NCI-H345 treated with DMSO at 0.1 percent for 48 hours (cell line): ENCODE data around the gene SART3.
A peak's percentile ranks its signal among the peaks of the same experiment; 100 is the strongest.
"Not testable (repeated sequence)": the region's sequence is repeated elsewhere in the genome, so short reads cannot be mapped to it uniquely, and the experiment has no call there.

ENCODE experiments used
- DNase-seq: peaks from one replicate; lab custom pipeline; 2025; ENCODE audit not compliant: unreplicated experiment; lab: John Stamatoyannopoulos, UW

SART3 gene

GRCh38 chr12:108597559-108598471, 36.8 kb upstream of the SART3 start, which contains the start of gene TMEM119:
TSS of gene TMEM119 (minus strand) at chr12:108598084. CDS start at chr12:108592383, 5,701 bp downstream.
- DNase-seq = no peak

- no peak for DNase-seq
Measured at GRCh38 chr12:108596854-108597558, 36.0 kb upstream of the SART3 start.

DNA sequence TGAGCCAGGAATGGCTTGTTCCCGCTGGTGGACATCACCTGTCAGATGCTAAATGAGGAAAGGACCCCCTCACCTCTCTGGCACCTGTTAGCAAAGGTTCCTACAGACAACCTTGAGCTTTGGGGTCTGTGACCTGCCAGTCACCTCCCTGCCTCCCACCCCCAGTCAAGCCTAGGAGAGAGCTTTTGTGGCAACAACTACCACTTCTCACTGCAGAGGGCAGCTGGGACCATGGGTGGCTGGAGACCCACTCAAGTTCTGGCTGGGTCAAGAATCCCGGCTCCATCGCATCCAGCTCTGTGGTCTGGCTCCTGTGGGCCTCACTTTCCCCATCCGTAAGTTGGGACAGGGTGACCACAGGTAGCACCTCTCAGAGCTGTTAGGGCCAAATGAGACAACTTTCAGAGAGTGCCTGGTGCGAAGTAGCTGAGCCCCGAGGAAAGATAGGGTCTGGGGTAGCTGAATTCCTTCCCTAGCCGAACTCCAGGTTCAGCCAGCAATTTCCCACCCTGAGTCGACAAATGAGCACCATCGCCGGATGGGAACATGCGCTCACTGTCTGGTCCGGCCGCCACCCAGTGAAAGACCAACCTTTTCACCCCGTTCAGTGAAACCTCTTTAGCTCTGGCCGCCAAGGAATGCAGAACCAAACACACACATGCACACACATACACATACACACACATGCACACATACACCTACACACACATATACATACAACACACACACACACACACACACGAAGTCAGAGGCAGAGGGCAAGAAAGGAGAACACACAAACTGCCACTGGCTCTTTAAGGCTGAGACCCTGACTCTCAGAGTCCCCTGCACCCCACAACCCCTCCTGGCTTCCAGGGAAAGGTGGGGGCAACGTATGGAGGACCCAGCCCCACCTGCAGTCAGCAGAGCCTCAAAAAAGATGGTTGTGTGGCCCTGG, 35.0 kb upstream of the SART3 start:
- no peak for DNase-seq

DNA sequence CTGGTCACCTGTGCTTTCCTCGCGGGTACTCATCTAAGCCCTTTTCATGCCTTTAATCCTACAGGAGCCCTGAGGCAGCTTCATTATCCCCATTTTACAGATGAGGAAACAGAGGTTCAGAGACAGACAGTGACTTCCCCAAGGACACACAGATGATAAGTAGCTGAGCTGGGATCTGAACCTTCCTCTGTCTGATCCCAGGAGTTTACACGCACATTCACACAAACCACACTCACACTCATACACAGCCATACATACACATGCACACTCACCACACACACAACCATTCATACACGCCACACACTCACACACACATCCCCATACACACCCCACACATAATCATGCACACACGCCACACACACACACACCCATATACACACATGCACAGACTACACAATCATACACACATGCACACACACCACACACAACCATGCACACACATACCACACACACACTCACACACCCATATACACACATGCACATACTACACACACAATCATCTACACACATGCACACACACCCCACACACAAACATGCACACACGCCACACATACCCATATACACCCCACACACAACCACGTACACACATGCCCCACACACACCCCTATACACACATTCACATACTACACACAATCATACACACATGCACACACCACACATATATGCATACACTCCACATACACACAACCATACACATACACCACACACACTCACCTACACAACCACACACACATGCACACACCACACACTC, 34.2 kb upstream of the SART3 start:
- no peak for DNase-seq

DNA sequence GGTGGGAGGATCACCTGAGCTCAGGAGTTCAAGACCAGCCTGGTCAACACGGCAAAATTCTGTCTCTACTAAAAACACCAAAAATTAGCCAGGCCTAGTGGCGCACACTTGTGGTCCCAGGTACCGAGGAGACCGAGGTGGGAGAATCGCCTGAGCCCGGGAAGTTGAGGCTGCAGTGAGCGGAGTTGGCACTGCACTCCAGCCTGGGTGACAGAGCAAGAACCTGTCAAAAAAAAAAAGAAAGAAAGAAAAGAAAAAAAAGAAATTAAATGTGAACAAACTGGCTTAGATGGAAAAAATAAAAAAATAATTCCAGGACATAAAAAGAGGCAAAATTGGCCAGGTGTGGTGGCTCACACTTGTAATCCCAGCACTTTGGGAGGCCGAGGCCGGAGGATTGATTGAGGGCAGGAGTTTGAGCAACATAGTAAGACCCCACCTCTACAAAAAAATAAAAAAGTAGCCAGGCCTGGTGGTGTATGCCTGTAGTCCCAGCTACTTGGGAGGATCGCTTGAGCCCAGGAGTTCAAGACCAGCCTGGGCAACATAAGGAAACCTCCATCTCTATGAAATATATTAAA, 33.4 kb upstream of the SART3 start:
- no peak for DNase-seq

DNA sequence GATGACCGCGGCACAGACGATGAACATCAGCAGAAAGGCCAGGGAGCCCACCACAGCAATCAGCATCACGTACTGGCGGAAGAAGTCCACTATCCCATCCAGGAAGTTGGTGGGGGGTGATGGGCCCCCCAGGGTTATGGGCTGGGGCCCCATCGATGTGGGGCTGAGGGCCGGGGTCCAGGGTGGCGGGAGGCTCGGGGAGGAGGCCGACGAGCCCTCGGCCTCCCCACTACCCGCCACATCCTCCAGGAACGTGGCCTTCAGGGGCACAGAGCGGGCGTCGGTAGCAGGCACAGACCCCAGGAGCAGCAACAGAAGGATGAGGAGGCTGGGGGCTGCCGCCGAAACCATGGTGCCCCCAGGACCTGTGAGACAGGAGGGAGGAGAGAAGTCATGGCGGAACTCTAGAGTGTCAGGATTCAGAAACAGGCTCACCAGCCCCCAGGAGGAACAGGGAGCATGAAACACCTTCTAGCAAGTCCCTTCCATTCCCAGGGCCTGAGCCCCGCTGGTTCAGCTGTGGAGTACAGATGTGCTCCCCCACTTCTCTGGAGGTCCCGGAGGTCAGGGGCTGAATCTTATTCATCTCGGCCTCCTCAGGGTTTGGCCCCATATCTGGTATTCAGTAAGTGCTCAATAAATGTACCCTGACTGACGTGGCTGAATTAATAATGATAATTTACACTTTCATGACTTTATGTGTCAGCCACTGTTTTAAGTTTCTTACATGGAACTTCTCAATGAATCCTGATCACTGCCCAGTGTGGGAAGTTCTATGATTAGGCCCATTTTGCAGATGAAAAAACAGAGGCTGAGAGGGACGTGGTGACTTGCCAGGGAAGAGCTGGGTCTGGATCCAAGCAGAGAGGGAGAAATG, 31.3 kb upstream of the SART3 start:
- no peak for DNase-seq

GRCh38 chr12:108591267-108591980, 30.5 kb upstream of the SART3 start:
- no peak for DNase-seq

GRCh38 chr12:108590463-108590862, 29.5 kb upstream of the SART3 start:
- DNase-seq = not testable (repeated sequence)

- no peak for DNase-seq
Measured at GRCh38 chr12:108589840-108590229, 28.9 kb upstream of the SART3 start.

- peak; percentile 15 for DNase-seq
Measured at GRCh38 chr12:108589028-108589839, 28.3 kb upstream of the SART3 start.

DNA sequence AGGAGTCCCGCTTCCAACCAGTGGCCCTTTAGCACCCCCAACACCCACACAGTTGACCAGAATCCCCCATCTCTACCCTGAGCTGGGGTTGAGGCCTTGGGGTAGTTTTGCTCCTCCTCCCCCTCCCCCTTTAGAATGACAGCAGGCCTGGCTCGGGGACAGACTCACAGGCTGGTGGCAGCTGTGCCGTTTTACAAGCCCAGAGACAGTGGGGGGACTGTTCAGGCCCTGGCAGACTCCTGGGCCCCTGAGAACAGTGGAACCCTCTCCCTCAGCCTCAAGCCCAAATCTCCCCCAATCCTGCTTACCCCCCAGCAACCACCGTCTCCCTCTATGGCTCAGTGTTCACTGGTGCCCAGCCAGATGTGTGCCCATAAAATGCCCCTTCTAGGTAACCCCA, 26.9 kb upstream of the SART3 start:
- DNase-seq = no peak

- DNase-seq = no peak
Measured at GRCh38 chr12:108586306-108586705, 25.3 kb upstream of the SART3 start.

GRCh38 chr12:108585864-108586263, 24.9 kb upstream of the SART3 start:
- no peak for DNase-seq

GRCh38 chr12:108584456-108585065, 23.6 kb upstream of the SART3 start:
- no peak for DNase-seq

DNA sequence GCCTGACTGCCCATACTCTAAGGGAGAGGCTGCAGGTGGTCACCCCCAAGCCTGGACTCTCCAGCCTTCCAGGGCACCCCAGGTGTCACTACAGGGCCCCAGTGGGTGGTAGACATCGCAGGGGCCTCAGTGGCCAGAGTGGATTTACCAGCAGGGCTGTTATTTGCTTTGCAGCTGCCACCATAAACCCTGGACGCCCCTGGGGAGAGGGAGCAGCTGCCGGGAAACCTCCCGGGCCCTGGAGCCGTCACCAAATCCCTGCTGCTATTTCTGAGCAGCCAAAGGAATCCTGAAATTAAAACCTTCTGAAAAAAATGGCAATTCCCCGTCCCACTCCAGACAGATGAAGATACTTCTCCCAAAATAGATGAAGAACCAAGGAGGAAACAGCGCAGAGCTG, 23.0 kb upstream of the SART3 start:
- peak; percentile 41 for DNase-seq

DNA sequence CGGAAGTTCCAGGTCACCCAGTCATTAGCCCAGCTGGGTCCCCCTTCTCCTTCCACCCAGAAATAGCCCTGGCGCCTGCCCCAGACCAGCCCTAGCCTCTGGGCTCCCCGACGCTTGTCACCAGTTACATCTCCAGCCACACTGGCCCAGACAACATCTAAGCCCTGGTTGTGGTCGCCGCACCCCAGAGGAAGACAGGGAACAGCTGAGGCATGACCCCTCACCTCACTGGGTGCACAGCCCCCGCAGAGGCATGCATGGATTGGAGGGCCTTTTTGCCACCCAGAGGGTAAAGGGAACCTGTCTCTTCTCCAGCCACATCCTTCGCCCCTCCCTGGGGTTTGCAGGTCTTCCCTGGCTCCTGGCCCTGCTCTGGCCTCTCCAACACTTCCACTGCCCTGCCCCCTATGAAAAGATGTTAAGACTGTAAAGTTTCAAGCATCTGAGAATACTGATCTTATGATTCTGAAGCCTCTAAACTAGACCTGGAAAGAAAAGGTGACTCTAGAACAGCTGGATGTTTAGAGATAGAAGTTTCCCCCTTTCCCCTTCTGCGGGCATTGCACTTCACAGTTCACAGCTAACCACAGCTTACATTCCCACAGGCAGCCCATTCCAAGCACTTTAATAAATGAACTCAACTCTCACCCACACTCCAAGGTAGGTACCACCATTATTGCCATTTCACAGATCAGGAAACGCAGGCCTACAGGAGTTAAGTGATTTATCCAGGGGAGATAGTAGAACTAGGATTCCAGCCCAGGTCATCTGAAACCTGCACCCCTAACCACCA, 22.2 kb upstream of the SART3 start:
- no peak for DNase-seq
